ENCODE results near the gene SALL4.

- no peak for TF ChIP-seq FOSL1 (IDR thresholded peaks at IDR 0.05; ENCODE audit: insufficient read depth, low read depth, low read length)
- no peak for TF ChIP-seq SAP30 (IDR thresholded peaks at IDR 0.05; ENCODE audit: insufficient read depth, insufficient replicate concordance, low read length)
- no peak for TF ChIP-seq CTCF (IDR thresholded peaks at IDR 0.05; ENCODE audit: control extremely low read depth in 1 of 3, insufficient read depth in 1 of 3, low read depth in 1 of 3, low read length in 3 of 3)
These were observed 69.3 kb downstream of the SALL4 start for GRCh38 chr20:51733070-51733469.
